Activated T-helper 17 cell treated with anti-CD3 and anti-CD28 coated beads, Interleukin-2, amount 50 U/mL, for 72 hours (primary cell): ENCODE data around the gene BICD2. TPM values are rescaled to one million over a fixed set of nuclear protein-coding genes. Genes with fewer than 3 reads are reported as not detected.
A peak's percentile ranks its signal among the peaks of the same experiment; 100 is the strongest.

Experiments
- ATAC-seq: fragments of 150-1000 bp; cut with Tn5 transposase; replicated peaks from 2 replicates; pipeline ENCODE4 v1.10.0; 2021; ENCODE audit warnings: mild to moderate bottlenecking, moderate library complexity
- H3K27ac Mint-ChIP-seq: one replicate; pipeline ENCODE4 v1.8.0; 2022; ENCODE audit warnings: mixed read lengths
- H3K27me3 Mint-ChIP-seq: one replicate; pipeline ENCODE4 v1.8.0; 2022; ENCODE audit warnings: mixed read lengths
- H3K36me3 Mint-ChIP-seq: one replicate; pipeline ENCODE4 v1.8.0; 2022; ENCODE audit warnings: low read depth, mild to moderate bottlenecking, mixed read lengths
- H3K4me1 Mint-ChIP-seq: one replicate; pipeline ENCODE4 v1.8.0; 2022; ENCODE audit warnings: mixed read lengths
- H3K4me3 Mint-ChIP-seq: one replicate; pipeline ENCODE4 v1.8.0; 2022; ENCODE audit warnings: mild to moderate bottlenecking, mixed read lengths
- H3K9me3 Mint-ChIP-seq: one replicate; pipeline ENCODE4 v1.8.0; 2022; ENCODE audit warnings: mixed read lengths
- total RNA-seq, 2 donors: library from RNA; stranded (reverse); gene quantifications; one replicate each; pipeline ENCODE4 v1.2.3, GENCODE V29; 2022

BICD2 gene
- total RNA-seq, 2 donors from 2014 or later = 14.2 to 24.9 TPM

DNA sequence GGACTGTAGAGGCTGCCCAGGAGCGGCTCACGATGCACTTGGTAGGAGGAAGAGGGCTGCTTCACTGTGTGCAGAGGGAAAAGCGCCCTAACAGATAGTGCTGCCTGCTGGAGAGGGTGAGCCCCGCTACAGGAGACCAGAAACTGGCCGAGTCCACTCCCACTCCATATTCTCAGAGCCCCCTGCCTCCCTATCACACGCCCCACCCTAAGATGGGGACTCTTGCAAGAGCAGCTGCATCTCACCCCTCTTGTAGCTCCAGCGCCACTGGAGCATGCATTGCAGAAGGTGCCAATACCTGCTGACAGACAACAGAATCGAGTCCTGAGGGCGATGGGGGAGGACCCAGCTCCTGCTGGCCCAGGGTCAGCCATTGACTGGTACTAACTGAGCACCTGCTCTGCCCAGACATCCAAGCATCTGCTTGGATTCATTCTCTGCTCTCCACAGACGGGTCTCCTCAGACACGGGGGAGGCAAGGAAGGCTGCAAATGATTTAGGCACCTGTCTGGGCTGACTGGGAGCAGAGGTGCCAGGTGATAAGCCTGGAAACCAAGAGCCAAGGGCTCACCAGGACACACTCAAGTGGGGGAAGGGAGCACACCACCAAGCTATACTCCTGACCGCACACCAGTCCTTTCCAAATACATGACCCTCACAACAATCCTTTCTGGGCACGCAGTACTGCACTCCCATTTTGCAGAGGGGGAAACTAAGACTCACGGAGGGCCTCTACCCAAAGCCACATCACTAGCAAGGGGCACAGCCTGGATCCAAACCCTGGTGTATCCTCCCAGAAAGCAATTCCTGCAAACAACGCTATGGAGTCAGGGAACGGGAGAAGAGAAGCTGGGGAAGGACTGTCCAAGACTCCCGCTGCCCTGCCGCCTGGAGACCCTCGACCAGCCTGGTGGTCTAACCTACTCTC, 1.6 kb downstream of the BICD2 start:
- peak overlapping the region; percentile 90 for H3K27ac Mint-ChIP-seq
- no peaks in the 10 kb centered on the region for H3K9me3 Mint-ChIP-seq
- peaks cover 35% of the 10 kb centered on the region for H3K4me1 Mint-ChIP-seq
- no peak for ATAC-seq
- peak overlapping the region; percentile 84 for H3K4me3 Mint-ChIP-seq
- no peaks in the 10 kb centered on the region for H3K36me3 Mint-ChIP-seq
- H3K27me3 Mint-ChIP-seq = no peaks in the 10 kb centered on the region

GRCh38 chr9:92762196-92762595, 2.4 kb downstream of the BICD2 start:
- no peaks in the 10 kb centered on the region for H3K27me3 Mint-ChIP-seq
- H3K4me3 Mint-ChIP-seq = peak overlapping the region; percentile 84
- H3K9me3 Mint-ChIP-seq = no peaks in the 10 kb centered on the region
- H3K4me1 Mint-ChIP-seq = peaks cover 35% of the 10 kb centered on the region
- H3K27ac Mint-ChIP-seq = peak overlapping the region; percentile 90
- no peak for ATAC-seq
- H3K36me3 Mint-ChIP-seq = no peaks in the 10 kb centered on the region

DNA sequence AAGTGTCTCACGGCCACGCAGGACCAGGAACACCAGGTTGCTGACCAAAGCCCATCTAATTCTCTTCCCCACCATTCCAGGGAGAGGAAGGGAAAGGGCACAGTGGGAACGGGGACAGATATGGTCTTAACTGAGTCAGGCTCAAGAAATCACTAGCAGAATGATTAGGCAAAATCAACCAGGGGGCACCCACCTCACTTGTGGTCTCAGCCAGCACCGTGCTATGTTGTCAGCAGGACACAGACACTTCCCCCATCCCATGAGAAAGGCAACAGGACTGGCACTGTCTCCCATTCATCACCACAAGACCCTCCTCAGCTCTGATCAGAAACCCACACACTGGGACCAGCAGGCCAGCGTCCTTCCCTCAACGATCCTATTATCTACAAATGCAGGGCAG, 2.9 kb downstream of the BICD2 start:
- H3K36me3 Mint-ChIP-seq = no peaks in the 10 kb centered on the region
- H3K4me1 Mint-ChIP-seq = peaks cover 35% of the 10 kb centered on the region
- no peak for ATAC-seq
- no peaks in the 10 kb centered on the region for H3K9me3 Mint-ChIP-seq
- H3K4me3 Mint-ChIP-seq = peak overlapping the region; percentile 84
- H3K27me3 Mint-ChIP-seq = no peaks in the 10 kb centered on the region
- H3K27ac Mint-ChIP-seq = peak overlapping the region; percentile 90

DNA sequence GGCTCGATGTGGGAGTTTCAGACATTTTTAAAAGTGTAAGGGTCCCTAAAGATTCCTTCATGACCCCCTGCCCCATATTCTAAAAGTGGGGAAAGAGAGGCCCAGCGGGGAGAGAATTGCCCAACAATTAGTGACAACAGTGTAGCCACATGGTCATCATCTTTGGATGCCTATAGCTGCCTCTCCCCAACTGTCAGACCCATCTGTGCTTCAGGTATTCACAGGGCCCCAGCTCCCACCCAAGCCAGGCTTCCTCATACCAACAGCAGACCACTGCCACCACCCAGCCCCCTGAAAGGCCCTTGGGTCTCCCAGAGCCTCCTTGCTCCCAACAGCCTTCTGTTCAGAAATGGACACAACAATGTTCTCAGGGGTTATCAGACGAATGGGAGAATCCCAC, 4.1 kb downstream of the BICD2 start:
- Mint-ChIP-seq H3K9me3 (no peaks in the 10 kb centered on the region), H3K4me1 (peaks cover 28% of the 10 kb centered on the region), H3K27ac (peak overlapping the region; percentile 90), H3K27me3 (no peaks in the 10 kb centered on the region), H3K4me3 (no peak overlapping the region), H3K36me3 (peaks cover 3% of the 10 kb centered on the region)
- no peak for ATAC-seq

- Mint-ChIP-seq H3K36me3 (peaks cover 6% of the 10 kb centered on the region), H3K4me3 (no peak overlapping the region), H3K9me3 (no peaks in the 10 kb centered on the region), H3K27me3 (no peaks in the 10 kb centered on the region), H3K4me1 (peaks cover 28% of the 10 kb centered on the region), H3K27ac (no peak overlapping the region)
- ATAC-seq = no peak
These were observed 4.6 kb downstream of the BICD2 start for GRCh38 chr9:92760070-92760469.

GRCh38 chr9:92759446-92759845, 5.2 kb downstream of the BICD2 start:
- H3K27ac Mint-ChIP-seq = no peak overlapping the region
- ATAC-seq = no peak
- no peaks in the 10 kb centered on the region for H3K9me3 Mint-ChIP-seq
- peaks cover 6% of the 10 kb centered on the region for H3K36me3 Mint-ChIP-seq
- peaks cover 28% of the 10 kb centered on the region for H3K4me1 Mint-ChIP-seq
- H3K27me3 Mint-ChIP-seq = no peaks in the 10 kb centered on the region
- H3K4me3 Mint-ChIP-seq = no peak overlapping the region

GRCh38 chr9:92756792-92757191, 7.8 kb downstream of the BICD2 start:
- peaks cover 22% of the 10 kb centered on the region for H3K4me1 Mint-ChIP-seq
- peaks cover 6% of the 10 kb centered on the region for H3K36me3 Mint-ChIP-seq
- no peaks in the 10 kb centered on the region for H3K9me3 Mint-ChIP-seq
- no peak overlapping the region for H3K4me3 Mint-ChIP-seq
- ATAC-seq = no peak
- H3K27me3 Mint-ChIP-seq = no peaks in the 10 kb centered on the region
- no peak overlapping the region for H3K27ac Mint-ChIP-seq

- Mint-ChIP-seq H3K4me3 (no peak overlapping the region), H3K36me3 (peaks cover 6% of the 10 kb centered on the region), H3K9me3 (no peaks in the 10 kb centered on the region), H3K4me1 (peaks cover 17% of the 10 kb centered on the region), H3K27ac (no peak overlapping the region), H3K27me3 (no peaks in the 10 kb centered on the region)
- ATAC-seq = no peak
These were observed 10.4 kb downstream of the BICD2 start for GRCh38 chr9:92754091-92754745.

GRCh38 chr9:92752812-92753404, 11.7 kb downstream of the BICD2 start:
- Mint-ChIP-seq H3K27ac (peak overlapping the region; percentile 32), H3K36me3 (peaks cover 6% of the 10 kb centered on the region), H3K4me1 (peaks cover 21% of the 10 kb centered on the region), H3K27me3 (no peaks in the 10 kb centered on the region), H3K9me3 (no peaks in the 10 kb centered on the region), H3K4me3 (no peak overlapping the region)
- ATAC-seq = peak; percentile 68

- Mint-ChIP-seq H3K4me1 (peaks cover 43% of the 10 kb centered on the region), H3K9me3 (no peaks in the 10 kb centered on the region), H3K27me3 (no peaks in the 10 kb centered on the region), H3K4me3 (no peak overlapping the region), H3K36me3 (no peaks in the 10 kb centered on the region), H3K27ac (no peak overlapping the region)
- no peak for ATAC-seq
These were observed 14.7 kb downstream of the BICD2 start for GRCh38 chr9:92749934-92750315.

GRCh38 chr9:92749071-92749933, 15.3 kb downstream of the BICD2 start:
- Mint-ChIP-seq H3K4me3 (no peak overlapping the region), H3K9me3 (no peaks in the 10 kb centered on the region), H3K27ac (no peak overlapping the region), H3K36me3 (no peaks in the 10 kb centered on the region), H3K4me1 (peaks cover 45% of the 10 kb centered on the region), H3K27me3 (no peaks in the 10 kb centered on the region)
- ATAC-seq = no peak

- H3K4me1 Mint-ChIP-seq = peaks cover 53% of the 10 kb centered on the region
- H3K4me3 Mint-ChIP-seq = no peak overlapping the region
- H3K9me3 Mint-ChIP-seq = no peaks in the 10 kb centered on the region
- ATAC-seq = no peak
- H3K27ac Mint-ChIP-seq = peak overlapping the region; percentile 85
- H3K27me3 Mint-ChIP-seq = no peaks in the 10 kb centered on the region
- no peaks in the 10 kb centered on the region for H3K36me3 Mint-ChIP-seq
These were observed 16.5 kb downstream of the BICD2 start for GRCh38 chr9:92748233-92748497.

DNA sequence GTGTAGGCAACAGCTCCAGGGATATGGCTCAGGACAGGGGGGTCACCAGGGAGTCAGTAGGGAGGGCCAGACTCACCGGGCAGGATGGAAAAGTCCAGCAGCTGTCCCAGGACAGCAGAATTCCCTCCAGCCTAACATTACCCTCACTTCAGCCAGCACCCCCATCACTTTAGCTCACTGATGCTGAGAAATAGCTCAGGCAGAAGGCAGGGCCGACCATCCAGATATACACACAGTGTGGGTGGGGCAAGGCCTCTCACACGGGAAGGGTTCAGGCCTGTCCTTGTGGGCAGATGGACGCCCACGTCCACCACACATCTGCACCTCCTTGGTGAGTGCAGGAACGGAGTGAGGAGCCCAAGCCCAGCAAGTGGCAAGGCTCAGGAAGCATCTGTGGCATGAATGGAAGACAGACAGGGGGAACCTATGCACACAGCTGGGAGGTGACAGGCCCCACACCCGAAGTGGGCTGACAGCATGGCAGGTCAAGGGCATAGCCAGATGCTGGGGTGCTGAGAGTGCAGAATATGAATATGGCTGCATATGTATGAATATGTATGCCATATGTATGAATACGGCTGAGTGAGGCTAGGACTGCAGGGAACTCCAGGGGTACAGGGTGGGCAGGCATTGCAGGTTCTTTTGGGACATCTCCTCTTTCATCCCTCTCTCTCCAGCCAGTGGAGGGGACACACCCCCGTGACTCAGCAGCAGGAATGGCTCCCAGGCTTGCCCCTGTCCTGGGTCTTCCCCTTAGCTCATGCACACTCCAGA, 17.0 kb downstream of the BICD2 start:
- H3K4me3 Mint-ChIP-seq = no peak overlapping the region
- H3K27ac Mint-ChIP-seq = peak overlapping the region; percentile 69
- ATAC-seq = no peak
- H3K4me1 Mint-ChIP-seq = peaks cover 50% of the 10 kb centered on the region
- no peaks in the 10 kb centered on the region for H3K36me3 Mint-ChIP-seq
- no peaks in the 10 kb centered on the region for H3K27me3 Mint-ChIP-seq
- H3K9me3 Mint-ChIP-seq = no peaks in the 10 kb centered on the region
